ENCODE data around the gene SLC4A11. TPM values are rescaled to one million over a fixed set of nuclear protein-coding genes. Genes with fewer than 3 reads are reported as not detected.

Gene SLC4A11
- polyA plus RNA-seq, 1 donor (not counting 4 experiments of a cell fraction or from before 2014, with no cell fraction given): 4.7 TPM

GRCh38 chr20:3237958-3238615 is 903 bp downstream of the SLC4A11 start:
- peaks cover 2 to 4% of the 10 kb centered on the region in 2 experiments for H3K36me3 ChIP-seq (ENCODE audit: control insufficient read depth in 2 of 2, extremely low read depth in 1 of 2, insufficient read depth in 2 of 2, low read length in 2 of 2)
- dilution Hi-C loops (cut with MboI; ENCODE audit: extremely low pct_ligation_motif_present, low sequenced_read_pairs): no loop called here
- H3K27me3 ChIP-seq (ENCODE audit: control insufficient read depth, extremely low read depth, insufficient read depth, low read length): no peaks in the 10 kb centered on the region
- H3K9ac ChIP-seq (ENCODE audit: control insufficient read depth, extremely low read depth, insufficient read depth, low read length): peak overlapping the region; percentile 77
- peak overlapping the region; percentile 66 to 87 (median 86) for H3K4me3 ChIP-seq (ENCODE audit: control insufficient read depth in 2 of 3, extremely low read depth in 1 of 3, insufficient read depth in 2 of 3, low read depth in 1 of 3, low read length in 3 of 3)
- no peak overlapping the region for H3K27ac ChIP-seq (ENCODE audit: control insufficient read depth, insufficient read depth, low read length)
- FAIRE-seq (no peak), DNase-seq (ENCODE audit: low read depth, low spot score) (no peak)
- H3K4me1 ChIP-seq (ENCODE audit: control insufficient read depth, extremely low read depth, insufficient read depth, low read length): peaks cover 25% of the 10 kb centered on the region
- TF ChIP-seq EZH2 (IDR thresholded peaks at IDR 0.05; ENCODE audit: low read length): no peak
- no peak for TF ChIP-seq CTCF (optimal IDR thresholded peaks at IDR 0.05 in 1 of 3, IDR thresholded peaks at IDR 0.05 in 1 of 3, conservative IDR thresholded peaks at IDR 0.05 in 1 of 3; ENCODE audit: extremely low read depth in 1 of 3, insufficient read depth in 2 of 3, low read length in 3 of 3)
- H3K9me1 ChIP-seq (ENCODE audit: control insufficient read depth, extremely low read depth, insufficient read depth, low read length): peaks cover 2% of the 10 kb centered on the region
- no peaks in the 10 kb centered on the region for H3K79me2 ChIP-seq (ENCODE audit: control insufficient read depth, insufficient read depth, low read length)
- H3K9me3 ChIP-seq (ENCODE audit: control insufficient read depth, low read depth, low read length): no peaks in the 10 kb centered on the region
- H4K20me1 ChIP-seq (ENCODE audit: control insufficient read depth, extremely low read depth, insufficient read depth, low read length): peaks cover 8% of the 10 kb centered on the region
- H3K4me2 ChIP-seq (ENCODE audit: control insufficient read depth, extremely low read depth, insufficient read depth, low read depth, low read length): peak overlapping the region; percentile 87
- peak overlapping the region; percentile 4 for H2AFZ ChIP-seq (ENCODE audit: control insufficient read depth, low read length)

- H3K27ac ChIP-seq (ENCODE audit: control insufficient read depth, insufficient read depth, low read length): no peak overlapping the region
- H3K4me2 ChIP-seq (ENCODE audit: control insufficient read depth, extremely low read depth, insufficient read depth, low read depth, low read length): peak overlapping the region; percentile 87
- H4K20me1 ChIP-seq (ENCODE audit: control insufficient read depth, extremely low read depth, insufficient read depth, low read length): peaks cover 8% of the 10 kb centered on the region
- H3K9me3 ChIP-seq (ENCODE audit: control insufficient read depth, low read depth, low read length): no peaks in the 10 kb centered on the region
- H3K36me3 ChIP-seq (ENCODE audit: control insufficient read depth in 2 of 2, extremely low read depth in 1 of 2, insufficient read depth in 2 of 2, low read length in 2 of 2): peaks cover 2 to 5% of the 10 kb centered on the region in 2 experiments
- H3K4me3 ChIP-seq (ENCODE audit: control insufficient read depth in 2 of 3, extremely low read depth in 1 of 3, insufficient read depth in 2 of 3, low read depth in 1 of 3, low read length in 3 of 3): peak overlapping the region in 1 of 3 experiments; percentile 66
- no peaks in the 10 kb centered on the region for H3K79me2 ChIP-seq (ENCODE audit: control insufficient read depth, insufficient read depth, low read length)
- H3K4me1 ChIP-seq (ENCODE audit: control insufficient read depth, extremely low read depth, insufficient read depth, low read length): peaks cover 25% of the 10 kb centered on the region
- dilution Hi-C loops (cut with MboI; ENCODE audit: extremely low pct_ligation_motif_present, low sequenced_read_pairs): no loop called here
- no peak overlapping the region for H2AFZ ChIP-seq (ENCODE audit: control insufficient read depth, low read length)
- DNase-seq (ENCODE audit: low read depth, low spot score) (no peak), FAIRE-seq (no peak)
- H3K9ac ChIP-seq (ENCODE audit: control insufficient read depth, extremely low read depth, insufficient read depth, low read length): no peak overlapping the region
- peaks cover 2% of the 10 kb centered on the region for H3K9me1 ChIP-seq (ENCODE audit: control insufficient read depth, extremely low read depth, insufficient read depth, low read length)
- no peaks in the 10 kb centered on the region for H3K27me3 ChIP-seq (ENCODE audit: control insufficient read depth, extremely low read depth, insufficient read depth, low read length)
- TF ChIP-seq CTCF (optimal IDR thresholded peaks at IDR 0.05 in 1 of 3, IDR thresholded peaks at IDR 0.05 in 1 of 3, conservative IDR thresholded peaks at IDR 0.05 in 1 of 3; ENCODE audit: extremely low read depth in 1 of 3, insufficient read depth in 2 of 3, low read length in 3 of 3) (no peak), EZH2 (IDR thresholded peaks at IDR 0.05; ENCODE audit: low read length) (no peak)
Measured at GRCh38 chr20:3237011-3237957, 1.7 kb downstream of the SLC4A11 start.

All from keratinocyte (primary cell).